SH-SY5Y (cell line): Measurements from ENCODE around the gene ATP12A.

ENCODE experiments used
- GATA2 ChIP-seq: IDR thresholded peaks from 2 replicates; pipeline ENCODE4 v1.6.1; 2011; ENCODE audit warnings: mild to moderate bottlenecking, low read depth, low read length
- GATA3 ChIP-seq: IDR thresholded peaks from 2 replicates; pipeline ENCODE4 v1.6.1; 2011; ENCODE audit warnings: low read depth, mild to moderate bottlenecking, low read length, moderate library complexity

DNA sequence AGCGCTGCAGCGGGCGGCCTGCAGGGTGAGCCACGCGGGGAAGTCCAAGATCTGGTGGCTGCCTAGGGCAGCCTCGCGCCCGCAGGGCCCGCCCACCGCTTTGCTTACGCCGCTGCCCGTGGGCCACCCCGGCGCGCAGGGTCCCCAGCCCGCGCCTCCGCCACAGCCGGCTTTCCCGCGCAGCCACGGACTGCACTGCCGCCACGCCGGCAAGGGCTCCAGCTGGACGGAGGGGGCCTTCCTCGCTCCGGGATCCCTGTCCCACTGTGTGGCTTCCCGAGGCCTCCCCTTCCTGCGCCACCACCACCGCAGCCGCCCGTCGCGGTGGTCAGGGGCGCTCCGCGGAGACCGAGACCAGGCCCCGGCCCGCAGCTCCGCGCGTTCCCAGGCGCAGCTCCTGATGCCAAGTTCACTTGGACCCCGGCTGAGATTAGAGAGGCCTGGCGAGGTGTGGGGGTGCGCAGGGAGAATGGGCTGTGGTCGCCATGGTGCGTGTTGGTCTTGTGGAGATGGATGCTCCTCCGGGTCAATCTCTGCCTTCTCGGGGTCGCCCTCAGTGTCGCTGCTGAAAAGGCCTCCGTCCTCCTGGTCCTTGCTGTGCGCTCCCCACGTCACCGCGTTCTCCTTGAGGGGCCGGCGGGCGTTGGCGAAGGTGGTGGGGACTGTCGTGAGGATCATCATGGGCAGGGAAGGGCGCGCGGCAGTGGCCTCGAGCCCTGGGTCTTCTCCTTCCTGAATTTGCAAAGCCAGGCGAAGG, 65.8 kb downstream of the ATP12A start:
- TF ChIP-seq GATA2: no peak
- no peak for TF ChIP-seq GATA3
